Midbrain (tissue), 1 donor: Measurements from ENCODE around the gene PIK3CA.
"Not testable (repeated sequence)": the region's sequence is repeated elsewhere in the genome, so short reads cannot be mapped to it uniquely, and the experiment has no call there.

Experiments used
- DNase-seq: peaks from one replicate; lab custom pipeline; 2025; lab: John Stamatoyannopoulos, UW

Gene PIK3CA

DNA sequence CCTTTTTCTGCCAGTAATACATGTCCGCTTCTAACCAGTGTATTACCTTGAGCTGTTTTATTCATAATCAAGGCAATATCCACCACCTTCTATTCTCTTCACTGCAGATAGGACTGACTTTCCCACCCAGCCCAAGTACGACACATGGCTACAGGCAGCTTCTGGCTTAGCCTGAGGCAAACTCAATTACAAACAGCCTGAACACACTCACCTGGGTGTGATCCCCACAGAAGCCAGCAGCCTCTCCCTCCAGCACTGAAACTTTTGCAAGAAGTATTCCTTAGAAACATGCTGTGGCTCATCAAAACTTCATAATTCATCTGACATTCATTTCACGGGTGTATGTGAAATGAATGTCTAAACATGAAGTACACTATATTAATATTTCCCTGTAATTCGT lies 116.3 kb downstream of the PIK3CA start:
- no peak for DNase-seq

DNA sequence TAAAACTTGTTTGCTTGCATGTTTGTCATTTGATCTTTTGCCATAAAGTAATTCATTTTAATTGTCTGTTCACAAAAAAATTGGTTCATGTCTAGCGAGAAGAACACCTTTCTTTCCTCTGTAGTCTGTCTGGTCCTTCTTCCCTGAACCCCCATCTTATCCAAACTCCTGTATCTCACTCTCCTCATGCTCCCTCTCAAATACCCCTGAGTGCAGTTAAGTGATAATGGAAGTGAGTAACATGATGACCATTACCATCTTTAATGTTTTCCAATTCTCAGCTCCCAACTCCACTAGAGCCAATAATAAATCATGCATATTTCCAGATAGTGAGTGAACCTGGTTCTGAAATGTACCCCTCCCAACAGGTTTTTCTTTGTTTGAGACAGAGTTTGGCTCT lies 116.9 kb downstream of the PIK3CA start:
- DNase-seq, result no peak

DNA sequence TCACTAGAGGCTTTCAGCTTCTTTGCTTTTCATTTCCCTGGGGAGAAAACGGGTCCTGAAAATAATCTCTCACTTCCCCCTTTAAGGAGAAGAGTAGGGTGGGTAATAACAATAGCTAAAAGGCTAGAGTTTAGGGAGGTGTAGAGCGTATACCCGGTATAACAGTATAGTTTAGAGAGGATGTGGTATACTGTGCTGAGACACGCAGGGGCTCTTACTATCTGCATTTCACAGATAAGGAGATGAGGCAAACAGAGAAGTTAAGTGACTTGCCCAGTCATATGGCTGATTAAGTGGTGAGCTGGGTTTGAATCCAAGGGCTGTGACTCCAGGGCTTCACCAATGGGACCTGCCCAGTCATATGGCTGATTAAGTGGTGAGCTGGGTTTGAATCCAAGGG lies 117.7 kb downstream of the PIK3CA start:
- DNase-seq, result no peak

DNA sequence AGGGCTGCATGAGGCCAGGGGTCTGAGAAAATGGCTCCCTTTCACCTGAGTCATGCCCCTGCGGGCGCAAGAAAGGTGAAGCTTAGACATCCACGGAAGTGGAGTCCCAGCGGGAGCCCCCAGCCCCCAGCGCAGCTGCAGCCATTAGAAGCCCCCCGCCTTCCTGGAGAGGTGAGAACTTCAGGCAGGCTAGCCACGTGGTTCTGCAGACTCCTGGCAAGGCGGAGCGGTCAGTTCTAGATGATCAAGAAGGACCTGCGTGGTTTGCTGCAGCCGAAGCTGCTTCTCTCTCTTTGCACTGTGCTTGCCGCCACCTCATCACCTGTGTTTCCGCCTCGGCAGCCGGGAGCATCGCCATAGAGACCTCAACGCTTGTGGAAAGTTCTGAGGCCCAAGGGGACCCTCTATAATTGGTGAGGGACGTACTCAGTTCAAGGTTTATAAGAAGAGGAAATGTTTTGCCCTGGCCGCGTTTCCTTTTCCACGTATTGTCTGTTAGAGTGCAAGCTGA lies 118.6 kb downstream of the PIK3CA start:
- no peak for DNase-seq

DNA sequence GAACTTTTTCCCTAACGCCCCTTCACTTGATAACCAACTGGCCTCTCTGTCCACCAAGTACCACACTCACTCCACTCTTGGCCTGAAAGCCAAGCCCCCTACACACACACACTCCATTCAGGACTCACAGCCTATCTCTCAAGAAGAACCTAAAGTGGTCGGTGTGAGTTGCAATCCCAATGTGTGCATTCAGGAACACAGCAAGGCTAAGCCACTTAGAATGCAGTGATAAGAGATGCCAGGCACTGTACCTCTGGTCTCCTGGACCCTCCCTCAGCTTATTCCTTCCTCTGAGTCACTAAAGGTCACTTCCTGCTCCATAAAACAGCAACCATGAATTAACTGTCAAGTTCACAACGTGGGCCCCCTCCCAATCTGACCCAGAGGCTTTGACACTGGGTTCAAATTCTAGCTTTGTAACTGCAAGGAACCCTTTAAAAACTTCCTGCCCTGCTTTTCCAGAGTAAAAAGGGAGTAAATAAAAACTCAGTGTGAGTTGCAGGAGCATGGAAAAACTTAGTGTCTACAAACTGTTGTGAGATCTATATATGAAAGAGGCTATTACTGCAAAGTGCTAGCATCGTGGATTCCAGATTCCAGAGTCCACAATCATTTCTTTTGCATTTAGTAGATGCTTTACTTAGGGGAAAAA lies 120.4 kb downstream of the PIK3CA start:
- no peak for DNase-seq

DNA sequence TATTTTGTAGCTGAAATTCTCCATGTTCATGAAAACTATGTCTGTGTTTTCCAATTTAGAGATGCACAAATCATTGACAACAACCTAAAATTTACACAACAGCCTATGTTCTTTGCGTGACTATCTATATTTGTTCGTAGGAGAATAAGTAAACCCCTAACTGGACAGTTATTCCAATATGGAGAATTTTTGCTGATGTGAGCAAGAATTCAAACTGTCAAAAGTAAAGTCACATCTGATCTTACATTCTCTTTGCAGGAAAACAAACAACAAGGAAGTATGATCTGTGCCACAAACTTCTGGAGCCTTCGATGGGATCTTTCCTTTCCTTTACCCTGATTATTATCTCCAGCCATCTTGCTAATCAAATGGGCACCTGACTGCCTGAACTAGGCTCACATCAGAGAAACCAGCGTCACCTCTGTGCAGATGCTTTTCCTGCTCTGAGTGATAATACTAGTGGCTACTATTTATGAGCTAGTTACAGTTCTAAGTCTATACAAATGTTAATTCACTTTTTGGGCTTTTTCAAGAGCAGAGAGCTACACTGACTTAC lies 121.1 kb downstream of the PIK3CA start:
- no peak for DNase-seq

DNA sequence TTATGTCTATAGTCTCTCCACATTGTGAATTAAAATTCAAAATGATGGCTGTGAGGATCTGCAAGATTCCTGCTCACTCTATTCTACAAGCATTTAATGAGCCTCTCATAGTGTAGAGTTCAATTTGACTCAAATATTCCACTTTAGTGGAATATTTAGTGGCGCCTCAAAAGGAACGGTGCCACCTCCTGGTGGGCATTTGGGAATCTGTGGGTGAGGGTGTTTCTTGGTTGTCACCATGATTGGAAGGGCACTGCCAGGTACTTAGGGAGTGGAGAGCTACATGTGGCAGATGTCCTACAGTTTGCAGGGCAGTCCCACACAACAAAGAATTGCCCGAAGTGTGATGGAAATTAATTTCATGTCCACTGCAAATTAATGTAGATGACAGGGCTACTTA lies 124.2 kb downstream of the PIK3CA start:
- no peak for DNase-seq

DNA sequence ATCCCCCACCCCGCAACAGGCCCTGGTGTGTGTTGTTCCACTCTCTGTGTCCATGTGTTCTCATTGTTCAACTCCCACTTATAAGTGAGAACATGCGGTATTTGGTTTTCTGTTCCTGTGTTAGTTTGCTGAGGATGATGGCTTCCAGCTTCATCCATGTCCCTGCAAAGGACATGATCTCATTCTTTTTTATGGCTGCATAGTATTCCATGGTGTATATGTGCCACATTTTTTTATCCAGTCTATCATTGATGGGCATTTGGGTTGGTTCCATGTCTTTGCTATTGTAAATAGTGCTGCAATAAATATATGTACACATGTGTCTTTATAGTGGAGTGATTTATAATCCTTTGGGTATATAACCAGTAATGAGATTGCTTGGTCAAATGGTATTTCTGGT lies 126.3 kb downstream of the PIK3CA start:
- DNase-seq, result not testable (repeated sequence)

DNA sequence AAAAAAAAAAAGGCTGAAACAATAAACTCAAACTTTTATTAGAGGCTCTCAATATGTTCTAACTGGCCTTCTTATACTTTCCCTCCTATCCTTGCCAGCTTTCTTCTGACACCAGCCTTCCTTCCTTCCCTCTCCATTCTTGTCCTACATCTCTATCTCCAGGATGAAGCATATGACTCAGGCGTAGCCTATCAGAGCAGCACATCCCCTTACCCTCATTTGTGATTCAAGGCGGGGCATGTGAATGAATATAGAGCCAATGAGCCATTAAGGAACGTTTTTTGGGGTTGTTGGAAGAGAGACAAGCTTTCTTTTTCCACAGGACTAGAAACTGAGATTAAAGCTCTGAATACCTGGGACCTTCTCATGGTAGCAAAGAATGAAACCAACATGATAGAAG lies 127.8 kb downstream of the PIK3CA start:
- no peak for DNase-seq

DNA sequence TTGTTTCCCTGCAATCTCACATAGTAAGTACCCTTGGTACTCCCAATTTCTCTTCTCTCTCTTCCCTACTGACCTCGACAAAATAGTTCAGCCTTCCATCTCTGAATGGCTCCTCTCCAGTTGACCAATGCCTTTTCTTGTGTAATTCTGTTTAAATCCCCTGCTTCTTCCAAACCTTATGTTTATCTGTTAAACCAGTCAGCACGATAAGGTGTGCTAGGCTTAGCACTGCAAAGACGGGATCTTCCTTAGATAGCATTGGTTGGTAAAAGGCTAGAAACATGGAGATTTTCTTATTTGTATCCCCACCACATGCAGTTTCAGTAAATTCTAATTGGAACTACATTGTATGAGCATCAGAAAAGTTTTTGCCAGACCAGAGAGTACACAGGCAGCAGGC lies 128.6 kb downstream of the PIK3CA start:
- no peak for DNase-seq

DNA sequence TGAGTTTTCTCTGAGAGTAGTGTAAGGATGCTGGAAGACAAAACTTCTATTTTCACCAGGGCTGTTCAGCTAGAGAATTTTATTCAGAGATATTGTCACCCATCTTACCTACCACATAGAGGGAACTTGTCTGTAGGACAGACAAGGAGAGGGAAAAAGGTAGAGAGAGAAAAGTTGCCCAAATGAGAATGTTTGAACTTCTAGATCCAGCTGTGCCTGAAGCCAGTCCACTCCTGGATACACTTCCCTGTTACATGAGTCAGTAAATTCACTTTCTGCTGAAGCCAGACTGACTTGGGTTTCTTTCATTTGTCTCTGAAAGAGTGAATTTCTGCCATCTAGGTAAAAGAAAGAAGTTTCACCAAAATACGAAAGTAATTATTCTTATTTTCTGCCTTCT lies 130.0 kb downstream of the PIK3CA start:
- DNase-seq, result no peak

DNA sequence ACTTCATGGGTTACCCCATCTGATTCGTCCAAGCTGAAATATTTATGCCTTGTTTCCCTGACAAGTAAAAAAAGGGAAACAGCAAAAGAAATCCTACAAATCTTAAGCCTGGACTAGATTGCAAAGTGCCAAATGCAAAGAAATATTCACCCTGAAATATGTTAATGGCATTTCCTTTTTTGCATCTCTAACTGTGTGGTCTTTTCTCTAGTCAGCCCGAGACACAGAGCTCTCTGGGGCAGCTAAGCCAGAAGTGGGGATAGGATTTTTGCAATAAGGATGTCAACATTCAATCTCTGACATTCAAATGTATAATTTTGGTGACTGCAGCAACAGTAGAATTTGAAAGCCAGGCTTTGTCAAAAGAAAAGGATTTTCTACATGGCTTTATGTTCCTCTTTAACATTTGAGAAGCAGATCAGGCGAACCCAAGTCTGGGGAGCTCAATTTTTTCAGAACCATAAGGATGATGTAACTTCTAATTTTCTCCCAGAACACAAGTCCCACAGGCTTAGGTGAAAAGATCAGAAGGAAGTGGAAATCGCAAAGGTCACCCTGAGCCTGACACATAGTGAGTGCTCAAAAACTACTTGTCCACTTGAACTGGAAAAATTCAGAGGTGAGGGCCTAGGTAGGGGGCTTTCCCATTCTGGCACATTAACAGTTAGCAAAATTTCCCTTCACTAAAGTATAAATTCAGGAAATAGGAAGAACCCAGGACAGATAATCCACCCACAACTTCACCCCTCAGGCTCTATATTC lies 131.0 kb downstream of the PIK3CA start:
- no peak for DNase-seq

DNA sequence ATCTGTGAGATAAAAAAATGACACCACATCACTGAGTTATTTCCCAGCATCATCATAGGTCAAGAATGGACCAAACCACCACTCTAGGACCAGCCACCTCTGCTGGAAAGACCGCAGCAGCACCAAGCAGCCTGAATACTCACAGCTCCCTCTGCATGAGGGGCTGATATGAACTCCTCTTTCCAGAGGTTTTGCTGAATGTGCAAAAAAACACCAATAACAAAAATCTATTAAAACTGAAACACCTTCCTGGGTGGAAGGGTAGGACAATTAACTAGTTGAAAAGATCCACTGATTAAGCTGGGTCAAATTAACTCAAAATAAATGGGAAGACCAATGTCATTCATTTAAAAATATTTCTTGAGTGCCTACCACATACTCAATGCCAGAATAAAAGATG lies 131.7 kb downstream of the PIK3CA start:
- DNase-seq, result no peak

DNA sequence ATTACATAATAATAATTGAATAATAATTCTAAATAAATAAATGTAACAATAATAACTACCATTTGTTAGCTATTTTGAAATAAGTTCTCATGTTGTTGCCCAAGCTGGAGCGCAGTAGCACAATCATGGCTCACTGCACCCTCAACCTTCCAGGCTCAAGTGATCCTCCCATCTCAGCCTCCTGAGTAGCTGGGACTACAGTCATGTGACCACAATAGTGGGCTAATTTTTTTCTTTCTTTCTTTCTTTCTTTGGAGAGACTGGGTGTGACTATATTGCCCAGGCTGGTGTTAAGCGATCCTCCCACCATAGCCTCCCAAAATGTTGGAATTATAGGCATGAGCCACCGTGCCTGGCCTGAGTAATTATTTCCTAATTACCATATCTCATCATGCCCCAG lies 133.7 kb downstream of the PIK3CA start:
- DNase-seq, result no peak

DNA sequence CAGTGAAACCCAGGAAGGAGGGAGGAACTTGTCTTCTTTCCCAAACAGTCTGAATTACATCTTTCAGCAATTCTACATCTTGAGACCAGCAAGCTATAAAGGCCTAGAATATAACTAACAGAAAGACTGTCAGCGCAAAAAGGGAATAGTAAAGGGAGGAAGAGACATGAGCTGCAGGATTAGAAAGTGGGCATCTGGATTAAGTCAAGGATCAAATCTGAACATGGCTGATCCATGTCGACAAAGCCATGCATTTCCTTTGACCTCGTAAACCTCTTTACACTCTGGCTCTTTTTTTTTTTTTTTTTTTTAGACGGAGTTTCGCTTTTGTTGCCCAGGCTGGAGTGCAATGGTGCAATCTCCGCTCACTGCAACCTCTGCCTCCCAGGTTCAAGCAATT lies 138.2 kb downstream of the PIK3CA start:
- DNase-seq, result no peak

DNA sequence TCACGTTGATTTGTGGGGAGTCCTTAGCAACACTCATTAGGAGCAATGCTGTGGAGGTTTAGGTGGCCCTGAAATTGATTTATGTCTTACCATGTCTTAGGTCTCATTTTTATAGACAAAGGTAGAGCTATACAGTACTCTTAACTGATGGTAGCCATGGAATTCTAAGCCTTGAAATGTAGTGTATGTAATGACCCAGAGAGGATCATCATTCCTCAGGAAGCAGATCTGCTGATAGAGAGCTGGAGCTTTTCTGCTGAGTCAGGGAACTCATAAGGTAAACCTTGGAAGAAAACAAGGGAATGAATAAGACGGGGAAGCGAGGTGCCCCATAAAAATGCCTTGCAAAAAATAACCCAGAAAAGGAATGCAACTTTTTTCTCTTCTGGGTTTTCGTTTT lies 140.7 kb downstream of the PIK3CA start:
- DNase-seq, result no peak

DNA sequence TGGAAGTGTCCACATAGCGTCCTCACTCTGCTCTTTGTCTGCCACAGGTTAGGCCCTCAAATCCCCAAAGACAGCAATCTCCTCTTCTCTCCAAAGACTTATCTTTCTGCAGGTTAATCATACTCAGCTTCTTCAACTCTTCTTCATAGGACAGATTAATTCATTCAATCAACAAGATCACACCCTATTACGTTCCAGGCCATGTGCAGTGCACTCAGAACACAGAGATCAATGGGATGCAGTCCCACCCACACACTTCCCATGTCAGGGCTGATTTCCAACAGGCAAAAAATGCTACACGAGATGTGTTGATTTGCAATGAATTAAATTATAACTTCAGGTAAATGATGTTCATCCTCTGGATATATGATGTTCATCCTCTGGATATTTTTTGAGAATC lies 141.1 kb downstream of the PIK3CA start:
- no peak for DNase-seq
